GM12873 (cell line): ENCODE data around the gene PLEKHG5.

ENCODE experiments used
- CTCF ChIP-seq: IDR thresholded peaks from 2 replicates; pipeline ENCODE4 v1.5.1; 2012; ENCODE audit warnings: low read depth, mild to moderate bottlenecking, moderate library complexity, low read length, control low read depth; ENCODE audit not compliant: insufficient read depth; ENCODE audit errors: missing control alignments

Gene PLEKHG5

GRCh38 chr1:6483017-6483760 is 8.3 kb downstream of the PLEKHG5 start:
- TF ChIP-seq CTCF: no peak

- TF ChIP-seq CTCF: no peak
Observed at GRCh38 chr1:6481820-6482219, 9.6 kb downstream of the PLEKHG5 start.

GRCh38 chr1:6477039-6477820 is 14.2 kb downstream of the PLEKHG5 start:
- TF ChIP-seq CTCF: no peak

- TF ChIP-seq CTCF: no peak
Observed at GRCh38 chr1:6476483-6476882, 15.0 kb downstream of the PLEKHG5 start.

DNA sequence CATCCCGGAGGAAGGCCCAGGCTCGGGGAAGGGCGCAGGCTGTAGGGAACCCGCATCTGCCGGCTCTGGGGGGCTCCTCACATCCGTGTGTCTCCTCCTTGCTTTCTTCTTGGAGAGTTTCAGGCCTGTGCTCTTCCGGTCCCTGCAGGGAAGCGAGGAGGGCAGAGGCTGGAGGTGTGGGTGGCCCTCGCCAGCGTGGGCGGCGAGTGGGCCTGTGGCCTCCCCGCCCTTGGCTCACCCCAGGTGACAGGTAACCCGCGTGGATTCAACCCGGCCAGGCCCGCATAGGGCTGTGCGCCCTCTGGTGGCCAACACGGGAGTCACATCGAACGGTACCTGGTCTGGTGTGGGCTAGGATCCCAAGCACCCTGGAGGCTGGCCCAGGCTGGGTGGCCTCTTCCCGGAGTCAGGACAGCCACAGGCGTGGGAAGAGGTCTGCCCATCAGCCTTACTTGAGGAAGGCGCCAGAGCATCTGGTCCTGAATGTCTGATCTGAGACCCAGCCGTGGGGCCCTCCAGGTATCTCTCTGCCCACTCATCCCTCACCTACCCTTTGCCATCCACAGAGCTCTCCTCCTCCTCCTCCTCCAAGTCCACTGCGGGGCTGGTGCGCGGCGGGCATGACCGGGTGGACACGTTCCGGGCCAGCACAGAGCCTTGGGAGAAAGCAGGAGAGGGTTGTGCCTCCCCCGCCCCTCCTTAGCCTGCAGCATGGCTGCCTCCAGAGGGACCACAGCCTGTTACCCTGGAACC is 15.9 kb downstream of the PLEKHG5 start:
- TF ChIP-seq CTCF: peak; percentile 98

DNA sequence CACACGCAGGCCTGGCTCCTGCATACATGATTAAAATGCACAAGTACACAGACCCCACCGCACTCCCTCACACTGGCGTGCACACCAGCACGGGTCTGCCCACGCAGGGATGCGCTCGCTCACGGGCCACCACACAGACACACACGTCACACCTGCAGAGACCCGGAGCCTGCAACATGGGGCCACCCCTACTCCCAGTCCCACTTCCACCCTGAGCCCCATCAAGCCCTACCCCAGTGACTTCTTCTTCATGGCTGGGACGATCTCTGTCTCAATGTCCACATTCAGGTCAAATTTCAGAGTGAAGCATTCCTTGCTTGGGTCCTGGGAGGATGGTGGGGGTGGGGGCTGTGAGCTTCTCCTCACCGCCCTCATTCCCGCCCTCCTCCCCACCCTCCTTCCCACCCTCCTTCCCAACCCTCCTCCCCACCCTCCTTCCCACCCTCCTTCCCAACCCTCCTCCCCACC is 16.6 kb downstream of the PLEKHG5 start:
- no peak for TF ChIP-seq CTCF
